Stimulated activated naive CD8-positive, alpha-beta T cell treated with anti-CD3 and anti-CD28 coated beads, Interleukin-15, amount 100 ng/mL, for 72 hours (primary cell): ENCODE results near the gene MAPK1IP1L.
A peak's percentile ranks its signal among the peaks of the same experiment; 100 is the strongest.
"Not testable (repeated sequence)": the region's sequence is repeated elsewhere in the genome, so short reads cannot be mapped to it uniquely, and the experiment has no call there.

Experiments
- ATAC-seq: fragments of 150-1000 bp; cut with Tn5 transposase; 2 replicates; pipeline ENCODE4 v1.10.0; 2021; ENCODE audit warnings: mild to moderate bottlenecking, moderate library complexity
- DNase-seq, 2 donors: peaks; one replicate each; pipeline ENCODE4 v3.0.0; 2021 to 2022
- H3K27ac Mint-ChIP-seq, 2 donors: one replicate each; pipeline ENCODE4 v1.8.0; 2022; ENCODE audit warnings: mild to moderate bottlenecking in 2 of 2, mixed read lengths in 2 of 2, moderate library complexity in 2 of 2
- H3K27me3 Mint-ChIP-seq: one replicate; pipeline ENCODE4 v1.8.0; 2022; ENCODE audit warnings: mixed read lengths
- H3K4me1 Mint-ChIP-seq: one replicate; pipeline ENCODE4 v1.8.0; 2022; ENCODE audit warnings: mild to moderate bottlenecking, mixed read lengths
- H3K4me3 Mint-ChIP-seq, 2 donors: one replicate each; pipeline ENCODE4 v1.8.0; 2022; ENCODE audit warnings: mild to moderate bottlenecking in 2 of 2, mixed read lengths in 2 of 2, moderate library complexity in 1 of 2
- H3K9me3 Mint-ChIP-seq, 2 donors: one replicate each; pipeline ENCODE4 v1.8.0; 2022; ENCODE audit warnings: mixed read lengths in 2 of 2

The MAPK1IP1L gene

GRCh38 chr14:55073856-55074255 is 22.4 kb downstream of the MAPK1IP1L start:
- no peaks in the 10 kb centered on the region for H3K9me3 Mint-ChIP-seq

GRCh38 chr14:55074662-55075061 is 23.2 kb downstream of the MAPK1IP1L start:
- H3K4me1 Mint-ChIP-seq = peaks cover 33% of the 10 kb centered on the region
- peak overlapping the region in 1 of 2 donors; percentile 66 for H3K27ac Mint-ChIP-seq
- DNase-seq (no peak), ATAC-seq (peak; percentile 16)
- no peaks in the 10 kb centered on the region for H3K27me3 Mint-ChIP-seq
- no peaks in the 10 kb centered on the region for H3K9me3 Mint-ChIP-seq
- H3K4me3 Mint-ChIP-seq = peak overlapping the region in 1 of 2 donors; percentile 12

More at GRCh38 chr14:55073856-55074255, 22.4 kb downstream of the MAPK1IP1L start:
- H3K27me3 Mint-ChIP-seq = no peaks in the 10 kb centered on the region
- no peak for ATAC-seq
- H3K4me3 Mint-ChIP-seq = no peak overlapping the region
- peaks cover 33% of the 10 kb centered on the region for H3K4me1 Mint-ChIP-seq
- no peak overlapping the region for H3K27ac Mint-ChIP-seq
- DNase-seq = no peak

- ATAC-seq = no peak
- H3K4me1 Mint-ChIP-seq = peaks cover 33% of the 10 kb centered on the region
- H3K27me3 Mint-ChIP-seq = no peaks in the 10 kb centered on the region
- DNase-seq = no peak
- no peaks in the 10 kb centered on the region for H3K9me3 Mint-ChIP-seq
- peak overlapping the region in 1 of 2 donors; percentile 1 for H3K27ac Mint-ChIP-seq
- no peak overlapping the region for H3K4me3 Mint-ChIP-seq
Measured at GRCh38 chr14:55075628-55076175, 24.3 kb downstream of the MAPK1IP1L start.

GRCh38 chr14:55077170-55078151 is 26.0 kb downstream of the MAPK1IP1L start:
- no peaks in the 10 kb centered on the region for H3K9me3 Mint-ChIP-seq
- ATAC-seq (no peak), DNase-seq (no peak)

GRCh38 chr14:55079961-55080360 is 28.5 kb downstream of the MAPK1IP1L start:
- ATAC-seq, H3K4me3 Mint-ChIP-seq, DNase-seq, H3K4me1 Mint-ChIP-seq, H3K27me3 Mint-ChIP-seq, H3K27ac Mint-ChIP-seq, H3K9me3 Mint-ChIP-seq: not testable (repeated sequence)

More at GRCh38 chr14:55077170-55078151, 26.0 kb downstream of the MAPK1IP1L start:
- no peak overlapping the region for H3K27ac Mint-ChIP-seq
- no peak overlapping the region for H3K4me3 Mint-ChIP-seq
- no peaks in the 10 kb centered on the region for H3K27me3 Mint-ChIP-seq
- peaks cover 15% of the 10 kb centered on the region for H3K4me1 Mint-ChIP-seq

- Mint-ChIP-seq H3K4me3 (no peak overlapping the region), H3K4me1 (no peaks in the 10 kb centered on the region), H3K9me3 (no peaks in the 10 kb centered on the region), H3K27ac (no peak overlapping the region), H3K27me3 (no peaks in the 10 kb centered on the region)
- ATAC-seq (no peak), DNase-seq (no peak)
Measured at GRCh38 chr14:55084401-55085059, 33.1 kb downstream of the MAPK1IP1L start.

- Mint-ChIP-seq H3K27me3 (no peaks in the 10 kb centered on the region), H3K9me3 (no peaks in the 10 kb centered on the region), H3K4me3 (no peak overlapping the region), H3K4me1 (no peaks in the 10 kb centered on the region), H3K27ac (no peak overlapping the region)
- ATAC-seq (no peak), DNase-seq (no peak)
Measured at GRCh38 chr14:55085060-55085660, 33.7 kb downstream of the MAPK1IP1L start.

GRCh38 chr14:55086938-55087337 is 35.5 kb downstream of the MAPK1IP1L start:
- H3K4me3 Mint-ChIP-seq = no peak overlapping the region
- H3K9me3 Mint-ChIP-seq = no peaks in the 10 kb centered on the region
- no peak for DNase-seq

GRCh38 chr14:55088356-55088755 is 36.9 kb downstream of the MAPK1IP1L start:
- Mint-ChIP-seq H3K27ac (no peak overlapping the region), H3K4me1 (no peaks in the 10 kb centered on the region), H3K4me3 (no peak overlapping the region), H3K9me3 (no peaks in the 10 kb centered on the region), H3K27me3 (no peaks in the 10 kb centered on the region)
- DNase-seq = no peak
- no peak for ATAC-seq

More at GRCh38 chr14:55086938-55087337, 35.5 kb downstream of the MAPK1IP1L start:
- no peak for ATAC-seq
- H3K27me3 Mint-ChIP-seq = no peaks in the 10 kb centered on the region
- no peaks in the 10 kb centered on the region for H3K4me1 Mint-ChIP-seq
- H3K27ac Mint-ChIP-seq = no peak overlapping the region

GRCh38 chr14:55092341-55092740 is 40.9 kb downstream of the MAPK1IP1L start:
- DNase-seq = no peak
- Mint-ChIP-seq H3K4me1 (peaks cover 7% of the 10 kb centered on the region), H3K9me3 (no peaks in the 10 kb centered on the region), H3K4me3 (no peak overlapping the region), H3K27ac (no peak overlapping the region), H3K27me3 (no peaks in the 10 kb centered on the region)
- no peak for ATAC-seq

GRCh38 chr14:55094292-55095157 is 43.1 kb downstream of the MAPK1IP1L start:
- H3K27me3 Mint-ChIP-seq = no peaks in the 10 kb centered on the region
- ATAC-seq (no peak), DNase-seq (no peak)
- no peak overlapping the region for H3K4me3 Mint-ChIP-seq
- peaks cover 23% of the 10 kb centered on the region for H3K4me1 Mint-ChIP-seq
- no peaks in the 10 kb centered on the region for H3K9me3 Mint-ChIP-seq
- H3K27ac Mint-ChIP-seq = no peak overlapping the region

- Mint-ChIP-seq H3K4me1 (peaks cover 46% of the 10 kb centered on the region), H3K9me3 (no peaks in the 10 kb centered on the region), H3K4me3 (peak overlapping the region; percentile 16 to 38), H3K27ac (peak overlapping the region; percentile 13 to 74), H3K27me3 (no peaks in the 10 kb centered on the region)
- DNase-seq (peak; percentile 69 to 77), ATAC-seq (peak; percentile 87)
Measured at GRCh38 chr14:55097881-55098560, 46.6 kb downstream of the MAPK1IP1L start.

GRCh38 chr14:55098561-55098898 is 47.1 kb downstream of the MAPK1IP1L start:
- H3K9me3 Mint-ChIP-seq = no peaks in the 10 kb centered on the region
- H3K27me3 Mint-ChIP-seq = no peaks in the 10 kb centered on the region
- no peak for ATAC-seq
- peaks cover 51% of the 10 kb centered on the region for H3K4me1 Mint-ChIP-seq
- peak overlapping the region; percentile 2 to 74 for H3K27ac Mint-ChIP-seq
- DNase-seq = no peak
- H3K4me3 Mint-ChIP-seq = peak overlapping the region; percentile 16 to 38

- ATAC-seq (no peak), DNase-seq (no peak)
- Mint-ChIP-seq H3K27ac (no peak overlapping the region), H3K27me3 (no peaks in the 10 kb centered on the region), H3K4me3 (no peak overlapping the region), H3K4me1 (peaks cover 60% of the 10 kb centered on the region), H3K9me3 (peaks cover 6% of the 10 kb centered on the region in 2 donors)
Measured at GRCh38 chr14:55099756-55100155, 48.3 kb downstream of the MAPK1IP1L start.
